ENCODE measurements around the gene SRSF2.
"Not testable (repeated sequence)": the region's sequence is repeated elsewhere in the genome, so short reads cannot be mapped to it uniquely, and the experiment has no call there.

The SRSF2 gene

GRCh38 chr17:76737082-76737675, at the start of gene SRSF2:
Gene SRSF2, minus strand, starts transcription at chr17:76737331. Its CDS starts 171 bp downstream, at chr17:76737160.
- peak; percentile 88 to 99 (median 97) for DNase-seq

- DNase-seq: no peak
Observed at GRCh38 chr17:76784926-76785325, 47.8 kb upstream of the SRSF2 start.

- no peak for DNase-seq
Observed at GRCh38 chr17:76783146-76783545, 46.0 kb upstream of the SRSF2 start.

GRCh38 chr17:76781056-76781982, 44.2 kb upstream of the SRSF2 start:
- DNase-seq: no peak

- DNase-seq: no peak
Observed at GRCh38 chr17:76775021-76775600, 38.0 kb upstream of the SRSF2 start.

- no peak for DNase-seq
Observed at GRCh38 chr17:76772842-76773525, 35.9 kb upstream of the SRSF2 start.

- no peak for DNase-seq
Observed at GRCh38 chr17:76758570-76758969, 21.4 kb upstream of the SRSF2 start.

- DNase-seq: no peak
Observed at GRCh38 chr17:76757256-76757655, 20.1 kb upstream of the SRSF2 start.

GRCh38 chr17:76755285-76755684, 18.2 kb upstream of the SRSF2 start:
- no peak for DNase-seq

- no peak for DNase-seq
Observed at GRCh38 chr17:76753061-76753961, 16.2 kb upstream of the SRSF2 start.

GRCh38 chr17:76752006-76752405, 14.9 kb upstream of the SRSF2 start:
- DNase-seq: no peak

- no peak for DNase-seq
Observed at GRCh38 chr17:76751416-76751993, 14.4 kb upstream of the SRSF2 start.

- DNase-seq: no peak
Observed at GRCh38 chr17:76748657-76749056, 11.5 kb upstream of the SRSF2 start.

- DNase-seq: peak in 2 of 51 donors; percentile 4 to 32
Observed at GRCh38 chr17:76747716-76748363, 10.7 kb upstream of the SRSF2 start.

GRCh38 chr17:76745785-76746184, 8.7 kb upstream of the SRSF2 start:
- DNase-seq: not testable (repeated sequence)

GRCh38 chr17:76744747-76745146, 7.6 kb upstream of the SRSF2 start:
- no peak for DNase-seq

GRCh38 chr17:76742958-76743357, 5.8 kb upstream of the SRSF2 start:
- DNase-seq: no peak

GRCh38 chr17:76740329-76741118, 3.4 kb upstream of the SRSF2 start:
- no peak for DNase-seq

GRCh38 chr17:76739568-76740115, 2.5 kb upstream of the SRSF2 start:
- not testable (repeated sequence) for DNase-seq

All from hypothalamus (tissue), 51 donors.